PC-3 (cell line): ENCODE data around the gene PSORS1C1.

ENCODE experiments used
- CTCF ChIP-seq: fragments of 300-600 bp; sonication (generic); conservative IDR thresholded peaks from 2 replicates; pipeline ENCODE4 v1.5.1; 2017; ENCODE audit warnings: antibody characterized with exemption, low read depth, mild to moderate bottlenecking, low read length
- EZH2 ChIP-seq: fragments of 300-600 bp; sonication (generic); IDR thresholded peaks from one replicate; pipeline ENCODE4 v1.6.1; 2017; ENCODE audit warnings: antibody characterized with exemption, mild to moderate bottlenecking, low read length; ENCODE audit not compliant: unreplicated experiment

GRCh38 chr6:31129130-31129529, 14.5 kb downstream of the PSORS1C1 start:
- TF ChIP-seq CTCF, result no peak
- no peak for TF ChIP-seq EZH2
